ENCODE data around the gene NEXMIF.
"Not testable (repeated sequence)": the region's sequence is repeated elsewhere in the genome, so short reads cannot be mapped to it uniquely, and the experiment has no call there.

NEXMIF gene

DNA sequence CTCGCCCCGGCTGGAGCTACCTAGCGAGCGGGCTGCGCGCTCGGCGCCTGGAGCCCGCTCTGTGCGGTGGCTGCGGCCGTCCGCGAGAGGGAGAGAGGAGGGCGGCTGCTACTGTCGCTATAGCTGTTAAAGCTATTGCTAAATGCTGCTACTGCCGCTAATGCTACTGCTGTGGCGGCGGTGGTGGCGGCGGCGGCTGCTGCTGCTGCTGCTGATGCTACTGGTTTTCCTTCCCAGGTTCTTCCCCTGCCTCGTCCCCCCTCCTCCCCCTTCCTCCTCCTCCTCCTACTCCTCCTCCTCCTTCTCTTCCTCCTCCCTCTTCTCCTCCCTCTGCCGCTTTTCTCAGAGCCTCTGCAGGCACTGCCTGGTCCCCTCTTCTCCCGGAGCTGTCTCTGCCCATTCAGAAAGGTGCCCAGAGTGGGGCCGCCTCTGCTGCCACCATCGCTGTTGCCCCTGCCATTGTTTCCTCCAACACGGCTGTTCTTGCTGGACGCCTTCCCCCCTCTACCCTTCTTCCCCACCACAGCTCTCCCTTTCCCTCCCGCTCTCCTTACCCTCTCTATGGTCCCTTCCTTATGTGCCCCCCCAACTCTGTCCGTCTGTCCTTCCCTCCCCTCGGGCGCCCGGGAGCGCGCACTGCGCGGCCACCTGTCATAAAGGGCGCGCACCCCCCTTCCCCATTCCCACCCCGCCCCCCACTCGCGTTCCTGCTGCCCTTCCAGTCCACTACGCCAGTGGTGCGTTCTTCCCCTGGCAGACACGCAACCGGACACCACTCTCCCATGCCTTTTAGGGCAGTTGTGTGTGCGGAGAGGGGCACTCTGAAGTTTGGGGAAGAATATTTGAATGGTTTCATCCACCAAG, at the start of gene NEXMIF:
NEXMIF (minus strand) TSS at position 228 of the 864 bp plus-strand sequence.
- no peak for DNase-seq (ENCODE audit: low read depth)

DNA sequence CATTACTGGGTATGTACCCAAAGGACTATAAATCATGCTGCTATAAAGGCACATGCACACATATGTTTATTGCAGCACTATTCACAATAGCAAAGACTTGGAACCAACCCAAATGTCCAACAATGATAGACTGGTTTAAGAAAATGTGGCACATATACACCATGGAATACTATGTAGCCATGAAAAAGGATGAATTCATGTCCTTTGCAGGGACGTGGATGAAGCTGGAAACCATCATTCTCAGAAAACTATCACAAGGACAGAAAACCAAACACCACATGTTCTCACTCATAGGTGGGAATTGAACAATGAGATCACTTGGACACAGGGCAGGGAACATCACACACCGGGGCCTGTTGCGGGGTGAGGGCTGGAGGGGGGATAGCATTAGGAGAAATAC, 36.7 kb upstream of the NEXMIF start:
- not testable (repeated sequence) for DNase-seq (ENCODE audit: low read depth)

DNA sequence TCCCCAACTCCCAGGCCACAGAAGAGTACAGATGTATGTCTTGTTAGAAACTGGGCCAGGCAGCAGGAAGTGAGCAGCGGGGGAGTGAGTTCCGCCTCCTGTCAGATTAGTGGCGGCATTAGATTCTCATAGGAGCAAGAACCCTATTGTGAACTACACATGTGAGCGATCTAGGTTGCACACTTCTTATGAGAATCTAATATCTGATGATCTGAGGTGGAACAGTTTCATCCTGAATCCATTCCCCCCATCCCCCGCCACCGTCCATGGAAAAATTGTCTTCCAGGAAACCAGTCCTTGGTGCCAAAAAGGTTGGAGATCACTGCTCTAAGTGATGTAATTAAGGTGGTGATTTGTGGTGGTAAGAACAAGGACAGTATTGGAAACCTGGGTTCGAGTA, 24.5 kb upstream of the NEXMIF start:
- DNase-seq (ENCODE audit: low read depth): no peak

DNA sequence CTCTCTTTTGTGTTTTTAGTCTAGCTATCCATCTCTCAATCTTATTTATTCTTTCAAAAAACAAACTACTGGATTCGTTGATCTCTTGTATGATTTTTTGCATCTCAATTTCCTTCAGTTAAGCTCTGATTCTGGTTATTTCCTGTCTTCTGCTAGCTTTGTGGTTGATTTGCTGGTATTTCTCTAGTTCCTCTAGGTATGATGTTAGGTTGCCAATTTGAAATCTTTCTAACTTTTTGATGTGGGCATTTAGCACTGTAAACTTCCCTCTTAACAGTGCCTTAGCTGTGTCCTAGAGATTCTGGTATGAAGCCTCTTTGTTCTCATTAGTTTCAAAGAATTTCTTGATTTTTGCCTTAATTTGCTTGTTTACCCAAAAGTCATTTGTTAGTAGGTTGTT, 15.2 kb upstream of the NEXMIF start:
- DNase-seq (ENCODE audit: low read depth): no peak

DNA sequence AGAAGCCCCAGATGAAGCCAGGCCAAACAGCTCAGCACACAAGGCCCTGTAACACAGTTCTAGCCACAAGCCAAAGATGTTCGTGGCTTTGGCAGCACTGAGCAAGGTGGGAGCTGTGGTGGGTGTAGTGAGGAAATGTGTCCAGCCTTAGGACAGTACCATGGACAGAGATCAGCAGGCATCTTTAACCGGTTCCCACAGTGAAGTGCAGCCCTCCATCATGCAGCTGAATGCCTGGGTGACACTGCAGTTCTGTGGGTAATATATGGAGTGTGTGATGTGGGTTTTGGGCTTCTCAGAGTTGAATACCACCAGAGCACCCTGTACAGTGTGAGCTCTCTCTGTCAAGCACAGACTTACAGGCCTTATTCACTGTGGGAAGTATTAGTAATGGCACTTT, 6.0 kb upstream of the NEXMIF start:
- DNase-seq (ENCODE audit: low read depth): no peak

DNA sequence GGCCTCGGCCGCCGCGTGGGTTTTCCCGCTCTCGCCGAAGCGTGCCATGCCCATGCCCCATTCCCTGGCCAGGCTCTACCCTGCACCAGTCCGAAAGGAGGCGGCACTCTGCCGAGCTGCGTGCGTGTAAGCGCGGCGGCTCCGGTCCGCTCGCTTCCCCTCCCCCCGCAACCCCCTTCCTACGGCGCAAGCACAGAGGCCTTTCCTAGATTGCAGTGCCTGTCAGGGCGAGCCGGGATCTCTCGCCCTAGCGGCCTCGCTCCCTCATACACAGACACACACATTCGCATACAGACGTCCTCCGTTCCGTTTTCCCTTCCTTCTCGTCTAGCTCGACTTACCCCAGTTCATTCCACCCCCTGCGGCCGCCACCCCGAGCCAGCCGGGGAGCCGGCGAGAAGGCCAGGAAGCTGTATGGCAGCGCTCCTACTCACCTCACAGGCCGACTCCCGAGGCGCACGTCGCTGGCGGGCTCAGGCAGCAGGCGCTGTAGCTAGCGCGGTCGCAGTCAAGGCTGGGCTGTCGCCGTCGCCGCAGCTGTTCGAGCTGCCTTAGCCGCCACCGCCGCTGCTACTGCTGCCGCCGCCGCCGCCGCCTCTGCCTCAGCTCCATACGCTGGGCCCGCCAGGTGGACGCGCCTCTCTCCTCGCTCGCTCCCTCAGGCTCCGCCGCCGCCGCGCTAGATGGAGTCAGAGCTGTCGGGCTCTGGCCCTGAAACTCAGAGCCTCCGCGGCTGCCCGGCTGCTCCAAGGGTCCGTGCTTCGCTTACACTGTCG, 615 bp downstream of the NEXMIF start:
- DNase-seq (ENCODE audit: low read depth): no peak

DNA sequence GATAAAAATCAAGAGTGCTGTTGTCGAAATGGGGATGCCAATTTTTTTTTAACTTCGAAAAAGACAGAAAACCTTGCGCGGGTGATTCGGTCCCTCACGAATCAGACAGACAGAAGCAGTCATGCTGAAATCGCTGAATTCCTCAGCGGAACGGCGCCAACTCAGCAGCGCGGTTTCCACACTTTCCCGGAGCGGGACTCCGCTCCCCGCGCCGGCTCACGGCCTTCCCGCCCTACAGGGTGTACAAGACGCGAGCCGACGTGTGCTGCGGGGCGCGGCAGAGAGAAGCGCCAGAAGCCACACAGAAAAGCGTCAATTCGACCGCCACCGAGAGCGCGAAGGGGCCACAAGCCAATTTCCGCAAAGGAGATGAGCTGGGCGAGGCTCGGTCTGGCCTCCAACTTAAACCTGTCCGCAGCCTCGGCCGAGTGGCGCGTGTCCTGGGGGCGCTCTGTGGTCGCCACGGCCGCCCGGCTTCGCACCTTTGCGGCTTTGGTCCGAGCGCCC, 1.3 kb downstream of the NEXMIF start:
- DNase-seq (ENCODE audit: low read depth): no peak

DNA sequence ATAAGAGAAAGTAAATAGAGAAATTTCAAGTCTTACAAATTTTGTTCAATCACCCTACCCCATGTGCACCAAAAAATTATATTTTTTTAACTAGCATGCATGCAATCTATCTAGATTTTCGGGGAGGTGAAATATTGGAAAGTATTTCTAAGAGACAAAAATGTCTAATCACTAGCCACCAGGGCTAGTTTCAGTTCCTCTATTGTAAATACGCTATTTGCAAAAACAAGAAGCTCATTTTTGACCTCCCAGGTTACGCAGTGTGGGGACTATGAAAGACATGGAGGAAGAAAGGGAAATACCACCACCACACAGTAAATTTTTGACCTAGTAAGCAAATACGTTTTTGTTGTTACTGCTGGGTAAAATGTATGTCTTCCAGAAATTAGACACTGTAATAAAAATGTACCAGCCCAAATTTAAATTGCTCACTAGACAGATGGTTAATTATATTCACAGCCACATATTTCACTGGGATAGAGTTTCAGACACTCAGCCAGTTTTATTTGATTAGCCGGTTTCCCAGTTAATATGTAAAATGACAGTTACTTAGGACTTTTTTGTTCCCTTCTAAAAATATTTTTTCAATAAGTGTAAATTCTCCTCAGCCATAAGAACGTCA, 2.2 kb downstream of the NEXMIF start:
- no peak for DNase-seq (ENCODE audit: low read depth)

DNA sequence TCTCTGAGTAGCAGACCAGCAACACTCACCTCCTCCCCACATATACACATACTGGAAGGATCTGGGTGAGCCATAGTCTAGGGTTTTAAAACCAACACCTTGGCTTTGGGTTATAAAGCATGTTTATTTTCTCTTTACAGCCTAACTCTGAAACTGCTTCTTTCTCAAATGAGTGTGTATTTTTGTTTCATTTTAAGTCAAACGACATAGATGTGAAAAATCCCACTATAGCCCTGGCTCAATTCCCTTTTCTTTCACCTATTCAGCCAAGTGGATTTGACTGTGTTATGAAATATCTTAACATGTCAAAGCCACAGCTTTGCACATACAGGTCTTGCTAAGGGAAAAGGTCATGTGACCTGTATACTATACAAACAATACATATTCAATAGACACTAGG, 13.8 kb downstream of the NEXMIF start:
- no peak for DNase-seq (ENCODE audit: low read depth)

DNA sequence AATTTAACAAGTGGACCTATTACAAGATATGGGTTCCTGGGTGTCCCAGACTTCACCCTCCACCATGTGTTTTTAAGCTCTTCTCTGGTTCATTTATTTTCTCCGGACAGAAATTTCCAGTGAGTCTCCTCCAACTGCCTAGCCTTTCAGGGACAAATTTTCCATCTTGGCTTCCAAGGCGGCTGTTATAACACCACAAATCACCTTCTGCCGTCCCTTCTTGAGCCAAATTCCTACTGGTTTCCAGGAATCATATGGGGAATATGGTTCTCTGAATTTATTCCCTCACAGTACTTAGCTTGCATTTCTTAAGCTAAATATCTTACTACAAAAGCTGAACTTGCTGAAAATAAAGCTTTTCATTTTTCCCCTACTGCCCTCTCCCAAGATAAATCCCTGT, 18.8 kb downstream of the NEXMIF start:
- no peak for DNase-seq (ENCODE audit: low read depth)

DNA sequence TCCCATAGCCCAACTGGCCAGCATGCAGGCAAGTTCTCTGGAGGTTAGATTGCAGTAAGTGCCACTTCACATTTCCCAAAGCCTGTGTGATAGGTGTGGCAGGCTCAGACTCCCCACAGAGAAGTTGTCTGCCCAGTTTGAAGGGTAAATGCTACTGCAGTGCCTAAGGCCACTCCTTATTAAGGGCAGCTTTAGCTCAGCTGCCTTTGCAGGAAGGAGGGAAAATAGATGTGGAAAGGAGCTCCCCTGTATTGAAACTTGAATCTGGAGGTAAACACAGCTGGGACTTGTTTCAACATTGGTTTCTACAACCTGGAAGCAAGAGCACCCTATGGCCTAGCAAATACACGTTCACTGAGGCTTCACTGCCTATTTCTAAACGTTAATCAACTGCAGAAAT, 22.4 kb downstream of the NEXMIF start:
- no peak for DNase-seq (ENCODE audit: low read depth)

DNA sequence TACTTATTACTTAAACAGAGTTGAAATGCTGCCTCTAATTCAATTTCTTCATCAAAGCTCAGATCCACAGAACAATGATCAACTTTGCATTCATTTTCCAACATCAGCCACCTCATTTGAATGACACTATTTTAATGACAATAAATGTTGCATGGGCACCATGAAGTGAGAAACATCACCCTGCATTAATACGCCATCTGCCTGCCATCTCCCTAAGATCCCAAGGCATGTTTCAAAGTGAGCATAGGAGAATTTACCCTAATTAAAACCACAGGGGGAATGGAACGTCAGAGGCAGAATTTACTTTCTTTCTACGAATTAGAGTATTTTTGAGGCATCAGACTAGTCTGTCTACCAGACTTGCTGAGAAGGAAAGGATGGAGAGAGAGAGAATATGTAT, 32.7 kb downstream of the NEXMIF start:
- no peak for DNase-seq (ENCODE audit: low read depth)

DNA sequence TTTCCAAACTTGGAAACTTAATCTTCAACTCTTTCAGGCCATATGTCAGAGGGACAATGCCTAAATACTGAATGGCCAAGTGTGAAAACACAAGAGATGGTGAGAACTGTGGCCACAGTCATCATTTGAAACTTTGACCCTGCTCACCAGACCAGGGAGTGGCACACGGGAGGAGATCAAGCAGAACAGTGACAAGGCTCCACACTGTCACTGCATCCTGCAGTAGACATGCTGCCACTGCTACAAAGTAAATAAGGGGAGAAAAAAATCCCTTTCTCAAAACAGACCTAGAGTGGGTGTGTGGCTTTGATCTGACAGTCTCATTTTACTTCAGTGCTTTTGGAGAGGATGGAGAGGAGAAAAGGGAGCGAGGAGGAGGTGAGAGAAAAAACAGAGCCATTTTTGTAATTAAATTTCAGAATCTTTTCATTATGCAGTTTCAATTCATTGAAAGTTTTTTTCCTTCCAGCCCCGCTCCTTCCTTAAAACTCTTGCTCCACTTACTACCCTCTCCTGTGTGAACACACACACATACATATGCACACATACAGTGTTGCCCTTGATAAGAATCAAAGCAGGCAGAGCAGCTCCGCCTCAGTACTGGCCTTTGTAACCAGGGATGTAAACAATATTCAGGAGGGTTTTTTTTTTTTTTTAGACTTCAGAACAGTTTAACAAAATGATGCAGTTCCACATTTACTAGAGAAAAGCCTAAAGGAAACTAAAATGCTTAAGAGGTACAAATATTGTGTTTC, 34.4 kb downstream of the NEXMIF start:
- DNase-seq (ENCODE audit: low read depth): no peak

DNA sequence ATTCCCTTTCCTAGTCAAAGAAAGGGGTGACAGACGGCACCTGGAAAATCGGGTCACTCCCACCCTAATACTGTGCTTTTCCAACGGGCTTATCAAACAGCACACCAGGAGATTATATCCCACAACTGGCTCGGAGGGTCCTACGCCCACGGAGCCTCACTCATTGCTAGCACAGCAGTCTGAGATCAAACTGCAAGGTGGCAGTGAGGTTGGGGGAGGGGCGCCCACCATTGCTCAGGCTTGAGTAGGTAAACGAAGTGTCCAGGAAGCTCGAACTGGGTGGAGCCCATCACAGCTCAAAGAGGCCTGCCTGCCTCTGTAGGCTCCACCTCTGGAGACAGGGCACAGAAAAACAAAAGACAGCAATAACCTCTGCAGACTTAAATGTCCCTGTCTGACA, 42.9 kb downstream of the NEXMIF start:
- not testable (repeated sequence) for DNase-seq (ENCODE audit: low read depth)

DNA sequence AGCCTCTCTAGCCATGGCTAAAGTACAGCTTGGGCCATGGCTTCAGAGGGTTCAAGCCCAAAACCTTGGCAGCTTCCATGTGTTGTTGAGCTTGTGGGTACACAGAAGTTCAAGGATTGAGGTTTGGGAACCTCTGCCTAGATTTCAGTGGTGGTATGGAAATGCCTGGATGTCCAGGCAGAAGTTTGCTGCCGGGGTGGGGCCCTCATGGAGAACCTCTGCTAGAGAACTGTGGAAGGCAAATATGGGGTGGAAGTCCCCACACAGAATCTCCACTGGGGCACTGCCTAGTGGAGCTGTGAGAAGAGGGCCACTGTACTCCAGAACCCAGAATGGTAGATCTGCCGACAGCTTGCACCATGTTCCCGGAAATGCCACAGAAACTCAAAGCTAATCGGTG, 59.5 kb downstream of the NEXMIF start:
- no peak for DNase-seq (ENCODE audit: low read depth)

DNA sequence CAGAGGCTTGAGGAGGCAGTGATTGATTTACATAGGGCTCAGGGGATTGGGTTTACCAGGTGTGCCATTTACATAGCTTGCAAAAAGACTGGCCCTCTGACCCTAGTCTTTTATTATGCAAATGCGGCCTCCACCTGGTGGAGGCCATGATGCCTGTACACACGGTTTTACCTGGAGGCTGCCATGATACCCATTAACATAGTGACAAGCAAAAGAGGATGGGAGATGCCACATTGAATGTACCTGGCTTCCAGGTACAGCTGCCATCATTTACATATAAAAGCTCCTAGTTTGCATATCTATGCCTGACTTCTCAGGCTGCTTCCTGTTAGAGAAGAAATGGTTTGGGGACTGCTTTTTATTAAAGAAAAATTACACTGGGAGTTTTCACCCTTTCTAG, 72.0 kb downstream of the NEXMIF start:
- DNase-seq (ENCODE audit: low read depth): no peak

DNA sequence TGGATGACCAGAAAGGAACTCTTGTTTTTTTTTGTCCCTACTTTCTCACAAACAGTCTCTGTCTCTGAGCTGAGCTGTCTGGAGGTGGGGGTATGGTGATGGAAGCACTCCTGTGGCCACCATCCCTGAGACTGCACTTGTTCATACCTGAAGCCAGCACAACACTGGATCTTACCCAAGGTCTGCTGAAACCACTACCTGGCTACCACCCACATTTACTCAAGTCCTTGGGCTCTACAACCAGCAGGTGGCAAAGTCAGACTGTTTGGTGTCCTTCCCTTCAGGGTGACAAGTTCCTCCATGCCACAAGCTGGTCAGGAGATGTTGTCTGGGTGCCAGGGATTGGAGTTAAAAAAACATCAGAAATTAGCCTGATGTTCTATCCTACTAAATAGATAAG, 89.7 kb downstream of the NEXMIF start:
- DNase-seq (ENCODE audit: low read depth): no peak

DNA sequence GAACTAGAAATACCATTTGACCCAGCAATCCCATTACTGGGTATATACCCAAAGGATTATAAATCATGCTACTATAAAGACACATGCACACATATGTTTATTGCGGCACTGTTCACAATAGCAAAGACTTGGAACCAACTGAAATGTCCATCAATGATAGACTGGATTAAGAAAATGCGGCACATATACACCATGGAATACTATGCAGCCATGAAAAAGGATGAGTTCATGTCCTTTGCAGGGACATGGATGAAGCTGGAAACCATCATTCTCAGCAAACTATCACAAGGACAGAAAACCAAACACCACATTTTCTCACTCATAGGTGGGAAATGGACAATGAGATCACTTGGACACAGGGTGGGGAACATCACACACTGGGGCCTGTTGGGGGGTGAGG, 105.5 kb downstream of the NEXMIF start:
- not testable (repeated sequence) for DNase-seq (ENCODE audit: low read depth)

DNA sequence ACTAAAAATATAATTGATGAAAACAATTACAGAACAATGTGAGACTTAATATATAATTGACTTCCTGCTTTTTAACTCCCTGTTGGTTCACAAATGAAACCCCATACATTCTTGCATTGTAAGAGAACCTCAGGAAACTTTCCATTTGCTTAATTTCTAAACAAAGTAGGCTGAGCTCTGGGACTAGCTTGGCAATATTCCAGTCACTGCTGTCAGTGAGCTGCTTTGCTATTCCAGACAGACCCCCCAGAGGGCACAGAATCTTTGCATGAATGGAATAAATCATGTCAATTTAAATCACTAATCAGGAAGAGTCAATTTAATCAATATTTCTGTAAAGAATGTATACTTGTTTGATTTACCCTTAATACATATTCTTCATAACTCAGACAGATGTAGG, 110.6 kb downstream of the NEXMIF start:
- DNase-seq (ENCODE audit: low read depth): no peak

DNA sequence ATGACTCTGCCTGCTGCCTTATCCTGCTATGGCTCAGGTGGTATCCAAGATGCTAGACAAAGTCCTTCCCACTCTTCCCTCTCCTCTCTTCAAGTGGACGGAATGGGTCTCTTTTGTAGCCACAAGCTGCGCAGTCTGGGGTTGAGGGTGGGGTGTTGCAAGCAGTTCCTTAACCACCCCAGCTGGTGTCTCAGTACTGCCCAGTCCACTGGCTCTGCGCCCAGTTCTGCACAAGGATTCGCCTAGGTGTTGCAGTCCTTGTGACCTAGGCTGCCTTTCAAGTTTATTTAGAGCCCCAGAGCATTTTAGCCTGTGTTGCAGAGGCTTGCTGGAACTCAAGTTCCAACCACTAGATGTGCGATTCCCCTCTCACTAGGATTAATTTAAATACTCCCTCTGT, 120.7 kb downstream of the NEXMIF start:
- no peak for DNase-seq (ENCODE audit: low read depth)

DNA sequence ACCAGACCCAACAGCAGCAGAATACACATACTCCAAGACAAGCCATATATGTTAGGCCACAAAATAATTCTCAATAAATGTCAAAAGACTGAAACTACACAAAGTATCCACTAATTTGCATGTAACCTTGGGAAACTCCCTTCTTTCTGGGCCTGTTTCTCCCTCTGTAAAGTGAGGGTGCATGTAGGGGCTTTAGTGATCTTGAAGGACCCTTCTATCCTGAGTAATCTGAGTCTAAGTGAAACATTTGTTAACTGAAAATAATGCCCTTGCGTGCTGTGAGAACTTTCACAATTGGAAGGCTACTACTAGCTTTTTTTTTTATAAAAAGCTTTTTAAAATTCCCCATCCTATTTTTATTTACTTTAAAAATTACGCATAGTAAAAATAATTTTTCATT, 125.2 kb downstream of the NEXMIF start:
- DNase-seq (ENCODE audit: low read depth): no peak

DNA sequence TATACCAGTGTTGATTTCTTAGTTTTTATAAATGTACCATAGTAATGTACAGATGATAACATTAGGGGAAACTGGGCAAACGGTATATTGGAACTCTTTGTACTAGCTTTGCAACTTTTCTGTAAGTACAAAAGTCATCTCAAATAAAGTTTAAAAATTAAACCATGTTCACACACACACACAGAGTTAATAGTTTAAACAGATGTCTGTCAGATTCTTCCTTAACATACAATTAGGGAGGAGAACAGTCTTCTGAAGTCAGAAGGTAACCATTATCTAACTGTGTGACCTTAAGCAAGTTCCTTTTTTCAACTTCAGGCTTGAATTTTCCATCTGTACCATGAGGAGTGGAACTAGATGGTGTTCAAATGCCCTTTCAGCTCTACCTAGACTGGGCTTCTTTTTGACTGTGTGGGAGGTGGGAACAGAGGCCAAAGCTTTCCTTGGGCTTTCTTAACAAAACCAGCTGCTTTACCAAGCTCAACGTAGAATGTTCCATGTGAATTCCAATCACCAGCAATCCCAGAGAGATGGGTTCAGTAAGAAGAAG, 127.8 kb downstream of the NEXMIF start:
- DNase-seq (ENCODE audit: low read depth): no peak

Measured in stimulated activated CD8-positive, alpha-beta memory T cell treated with anti-CD3 and anti-CD28 coated beads, Interleukin-15, amount 100 ng/mL, for 1 hour (primary cell).